SK-N-MC (cell line): ENCODE results near the gene ACSS3.

Experiments used
- EZH2 ChIP-seq: fragments of 200-600 bp; sonication (generic); IDR thresholded peaks from one replicate; pipeline ENCODE4 v1.6.1; 2017; ENCODE audit warnings: antibody characterized with exemption
- FOXP2 ChIP-seq: optimal IDR thresholded peaks from 2 replicates; pipeline ENCODE3; 2011; ENCODE audit warnings: mild to moderate bottlenecking, moderate library complexity; ENCODE audit not compliant: insufficient read depth; ENCODE audit errors: extremely low read length, control extremely low read depth
- POLR2AphosphoS5 ChIP-seq: IDR thresholded peaks from 2 replicates; pipeline ENCODE4 v1.6.1; 2012; ENCODE audit warnings: mild to moderate bottlenecking, low read depth, low read length, borderline replicate concordance

DNA sequence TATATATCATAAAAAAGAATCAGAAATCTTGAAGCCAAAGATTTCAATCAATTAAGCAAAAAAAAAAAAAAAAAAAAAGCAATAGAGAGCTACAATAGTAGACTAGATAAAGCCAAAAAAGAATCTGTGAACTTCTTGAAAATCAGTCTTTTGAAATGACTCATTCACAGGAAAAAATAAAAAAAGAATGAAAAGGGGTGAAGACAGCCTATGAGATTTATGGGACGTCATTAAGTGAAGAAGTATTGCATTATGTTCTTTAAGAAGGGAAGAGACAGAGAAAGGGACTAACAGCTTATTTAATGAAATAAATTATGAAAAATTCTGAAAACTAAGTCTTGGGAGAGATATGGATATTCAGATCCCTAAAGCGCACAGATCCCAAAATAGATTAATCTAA, 103.8 kb downstream of the ACSS3 start:
- no peak for TF ChIP-seq EZH2
- TF ChIP-seq POLR2AphosphoS5: no peak
- no peak for TF ChIP-seq FOXP2
